Measurements from ENCODE around the gene CD72. TPM values are rescaled to one million over a fixed set of nuclear protein-coding genes. Genes with fewer than 3 reads are reported as not detected.
"Not testable (repeated sequence)": the region's sequence is repeated elsewhere in the genome, so short reads cannot be mapped to it uniquely, and the experiment has no call there.

CD72 gene
- total RNA-seq, 2 experiments from 2014 or later = 67.6 to 91.4 TPM

DNA sequence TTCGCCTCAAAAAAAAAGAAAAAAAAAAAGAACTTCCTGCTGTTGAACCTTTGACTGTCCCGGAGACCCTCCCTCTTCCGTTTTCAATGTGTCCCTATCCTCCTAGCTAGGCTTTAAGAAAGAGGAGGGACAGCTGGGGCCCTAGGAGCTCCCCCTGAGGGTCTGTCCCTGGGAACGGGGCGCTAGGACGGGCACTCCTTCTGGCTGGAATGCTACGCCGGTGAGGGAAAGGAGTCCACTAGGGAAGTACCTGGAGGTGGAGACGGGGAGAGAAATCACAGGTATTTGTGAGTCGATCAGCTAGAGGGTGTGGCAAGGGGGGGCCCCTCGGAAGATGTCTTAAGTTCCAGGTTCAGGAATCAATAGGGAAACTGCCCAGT is 27.9 kb upstream of the CD72 start:
- H3K27ac ChIP-seq (ENCODE audit: low read depth, low read length, poor library complexity, severe bottlenecking) = peak overlapping the region; percentile 89
- ChIA-PET CTCF (ENCODE audit: unreplicated experiment) (interaction anchor here (0.8 to 3.4 kb wide), 3 partner anchors 26 to 82 kb away, joined by 4 to 21 read pairs (median 4); no protein-coding TSS in a partner anchor), POLR2A (interaction anchor here (0.6 to 7.6 kb wide), 13 partner anchors 10 to 168 kb away, joined by 3 to 110 read pairs (median 4); partner anchors contain the start of genes ARHGEF39, CCDC107, CD72 and HINT2)
- BruUV-seq (replicated peaks) = TSS peak; percentile 11
- peaks cover 41% of the 10 kb centered on the region for H3K4me1 ChIP-seq (ENCODE audit: insufficient read depth, low read length, poor library complexity, severe bottlenecking)
- H3K4me3 ChIP-seq (ENCODE audit: low read depth, low read length, poor library complexity, severe bottlenecking) = peak overlapping the region; percentile 92
- peaks cover 29% of the 10 kb centered on the region; the same call in 1 of the 2 replicates for H3K79me2 ChIP-seq (ENCODE audit: insufficient read depth, low read depth, low read length)
- DNase-seq (ENCODE audit: low spot score) = no peak
- peak overlapping the region; percentile 60; the same call in 1 of the 2 replicates for H2AFZ ChIP-seq (ENCODE audit: low read length)
- no peaks in the 10 kb centered on the region for H3K9me2 ChIP-seq (ENCODE audit: insufficient read depth, low read length)
- peak overlapping the region; percentile 78 for H3K4me2 ChIP-seq (ENCODE audit: low read length)
- TF ChIP-seq EZH2phosphoT487 (IDR thresholded peaks at IDR 0.05; ENCODE audit: borderline replicate concordance, low read depth, low read length) = no peak
- TF ChIP-seq, protein P1, sequence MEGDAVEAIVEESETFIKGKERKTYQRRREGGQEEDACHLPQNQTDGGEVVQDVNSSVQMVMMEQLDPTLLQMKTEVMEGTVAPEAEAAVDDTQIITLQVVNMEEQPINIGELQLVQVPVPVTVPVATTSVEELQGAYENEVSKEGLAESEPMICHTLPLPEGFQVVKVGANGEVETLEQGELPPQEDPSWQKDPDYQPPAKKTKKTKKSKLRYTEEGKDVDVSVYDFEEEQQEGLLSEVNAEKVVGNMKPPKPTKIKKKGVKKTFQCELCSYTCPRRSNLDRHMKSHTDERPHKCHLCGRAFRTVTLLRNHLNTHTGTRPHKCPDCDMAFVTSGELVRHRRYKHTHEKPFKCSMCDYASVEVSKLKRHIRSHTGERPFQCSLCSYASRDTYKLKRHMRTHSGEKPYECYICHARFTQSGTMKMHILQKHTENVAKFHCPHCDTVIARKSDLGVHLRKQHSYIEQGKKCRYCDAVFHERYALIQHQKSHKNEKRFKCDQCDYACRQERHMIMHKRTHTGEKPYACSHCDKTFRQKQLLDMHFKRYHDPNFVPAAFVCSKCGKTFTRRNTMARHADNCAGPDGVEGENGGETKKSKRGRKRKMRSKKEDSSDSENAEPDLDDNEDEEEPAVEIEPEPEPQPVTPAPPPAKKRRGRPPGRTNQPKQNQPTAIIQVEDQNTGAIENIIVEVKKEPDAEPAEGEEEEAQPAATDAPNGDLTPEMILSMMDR (conservative IDR thresholded peaks at IDR 0.05; ENCODE audit: low read length) = no peak
- H3K36me3 ChIP-seq (ENCODE audit: insufficient read depth, low read length) = peaks cover 48% of the 10 kb centered on the region
- intact Hi-C loops (cut with micrococcal nuclease; ENCODE audit: unreplicated experiment) = loop anchor here (2.0 kb wide), 1 partner anchor 87 kb away; the partner anchor contains the start of genes CREB3 and TLN1
- H4K20me1 ChIP-seq (ENCODE audit: insufficient read depth, low read length) = no peaks in the 10 kb centered on the region
- H3K9me3 ChIP-seq (ENCODE audit: low read length) = no peaks in the 10 kb centered on the region

- DNase-seq (ENCODE audit: low spot score); H4K20me1 ChIP-seq (ENCODE audit: insufficient read depth, low read length); H3K9me2 ChIP-seq (ENCODE audit: insufficient read depth, low read length); H3K9me3 ChIP-seq (ENCODE audit: low read length); BruUV-seq (replicated peaks): not testable (repeated sequence)
- peak overlapping the region; percentile 92 for H3K4me3 ChIP-seq (ENCODE audit: low read depth, low read length, poor library complexity, severe bottlenecking)
- H2AFZ ChIP-seq (ENCODE audit: low read length) = peak overlapping the region; percentile 60; the same call in 1 of the 2 replicates
- H3K79me2 ChIP-seq (ENCODE audit: insufficient read depth, low read depth, low read length) = peaks cover 25% of the 10 kb centered on the region; the same call in 1 of the 2 replicates
- H3K4me1 ChIP-seq (ENCODE audit: insufficient read depth, low read length, poor library complexity, severe bottlenecking) = peaks cover 38% of the 10 kb centered on the region
- intact Hi-C loops (cut with micrococcal nuclease; ENCODE audit: unreplicated experiment) = loop anchor here (2.0 kb wide), 1 partner anchor 87 kb away; the partner anchor contains the start of genes CREB3 and TLN1
- peak overlapping the region; percentile 89 for H3K27ac ChIP-seq (ENCODE audit: low read depth, low read length, poor library complexity, severe bottlenecking)
- peaks cover 52% of the 10 kb centered on the region for H3K36me3 ChIP-seq (ENCODE audit: insufficient read depth, low read length)
- ChIA-PET POLR2A (interaction anchor here (0.6 to 7.6 kb wide), 15 partner anchors 9 to 169 kb away, joined by 3 to 110 read pairs (median 4); partner anchors contain the start of genes ARHGEF39, CCDC107, CD72 and HINT2), CTCF (ENCODE audit: unreplicated experiment) (interaction anchor here (1.3 to 3.4 kb wide), 2 partner anchors 26 to 83 kb away, joined by 4 to 21 read pairs; no protein-coding TSS in a partner anchor)
- peak overlapping the region; percentile 78 for H3K4me2 ChIP-seq (ENCODE audit: low read length)
Measured at GRCh38 chr9:35645736-35646135, 27.5 kb upstream of the CD72 start.

- Histone ChIP-seq H3K27ac (ENCODE audit: low read depth, low read length, poor library complexity, severe bottlenecking) (no peak overlapping the region), H3K4me2 (ENCODE audit: low read length) (no peak overlapping the region), H4K20me1 (ENCODE audit: insufficient read depth, low read length) (no peaks in the 10 kb centered on the region), H3K4me1 (ENCODE audit: insufficient read depth, low read length, poor library complexity, severe bottlenecking) (peaks cover 48% of the 10 kb centered on the region), H3K9me3 (ENCODE audit: low read length) (peaks cover 9% of the 10 kb centered on the region; the same call in 1 of the 2 replicates), H3K36me3 (ENCODE audit: insufficient read depth, low read length) (peaks cover 38% of the 10 kb centered on the region), H3K4me3 (ENCODE audit: low read depth, low read length, poor library complexity, severe bottlenecking) (no peak overlapping the region), H3K9me2 (ENCODE audit: insufficient read depth, low read length) (no peaks in the 10 kb centered on the region), H3K79me2 (ENCODE audit: insufficient read depth, low read depth, low read length) (peaks cover 4% of the 10 kb centered on the region; the same call in 1 of the 2 replicates), H2AFZ (ENCODE audit: low read length) (no peak overlapping the region)
- intact Hi-C loops (cut with micrococcal nuclease; ENCODE audit: unreplicated experiment) = no loop called here
- CTCF ChIA-PET (ENCODE audit: unreplicated experiment) = no interaction called here
- BruUV-seq (replicated peaks) = no TSS peak
- TF ChIP-seq EZH2phosphoT487 (IDR thresholded peaks at IDR 0.05; ENCODE audit: borderline replicate concordance, low read depth, low read length) = no peak
- TF ChIP-seq, protein P1 (conservative IDR thresholded peaks at IDR 0.05; ENCODE audit: low read length) = no peak
- no peak for DNase-seq (ENCODE audit: low spot score)
- POLR2A ChIA-PET = interaction anchor here (0.5 to 1.7 kb wide), 3 partner anchors 14 to 1731 kb away, joined by 3 to 5 read pairs (median 3); no protein-coding TSS in a partner anchor
Measured at GRCh38 chr9:35643046-35643445, 24.8 kb upstream of the CD72 start.

- H3K27ac ChIP-seq (ENCODE audit: low read depth, low read length, poor library complexity, severe bottlenecking); H4K20me1 ChIP-seq (ENCODE audit: insufficient read depth, low read length); H3K9me2 ChIP-seq (ENCODE audit: insufficient read depth, low read length); H3K79me2 ChIP-seq (ENCODE audit: insufficient read depth, low read depth, low read length); H3K9me3 ChIP-seq (ENCODE audit: low read length); H3K4me2 ChIP-seq (ENCODE audit: low read length); BruUV-seq (replicated peaks); CTCF ChIA-PET (ENCODE audit: unreplicated experiment); H2AFZ ChIP-seq (ENCODE audit: low read length); H3K4me3 ChIP-seq (ENCODE audit: low read depth, low read length, poor library complexity, severe bottlenecking); POLR2A ChIA-PET; DNase-seq (ENCODE audit: low spot score); intact Hi-C loops (cut with micrococcal nuclease; ENCODE audit: unreplicated experiment): not testable (repeated sequence)
- Histone ChIP-seq H3K4me1 (ENCODE audit: insufficient read depth, low read length, poor library complexity, severe bottlenecking) (peaks cover 52% of the 10 kb centered on the region), H3K36me3 (ENCODE audit: insufficient read depth, low read length) (peaks cover 37% of the 10 kb centered on the region)
Measured at GRCh38 chr9:35641478-35641877, 23.3 kb upstream of the CD72 start.

GRCh38 chr9:35640431-35640830 is 22.2 kb upstream of the CD72 start:
- H3K4me2 ChIP-seq (ENCODE audit: low read length); DNase-seq (ENCODE audit: low spot score); H3K4me3 ChIP-seq (ENCODE audit: low read depth, low read length, poor library complexity, severe bottlenecking); H3K9me3 ChIP-seq (ENCODE audit: low read length); CTCF ChIA-PET (ENCODE audit: unreplicated experiment); H3K79me2 ChIP-seq (ENCODE audit: insufficient read depth, low read depth, low read length); intact Hi-C loops (cut with micrococcal nuclease; ENCODE audit: unreplicated experiment); H4K20me1 ChIP-seq (ENCODE audit: insufficient read depth, low read length); H2AFZ ChIP-seq (ENCODE audit: low read length); H3K27ac ChIP-seq (ENCODE audit: low read depth, low read length, poor library complexity, severe bottlenecking); BruUV-seq (replicated peaks); H3K9me2 ChIP-seq (ENCODE audit: insufficient read depth, low read length): not testable (repeated sequence)
- POLR2A ChIA-PET = interaction anchor here (0.7 to 3.1 kb wide), 6 partner anchors 9 to 550 kb away, joined by 3 to 17 read pairs (median 4); partner anchors contain the start of genes CCDC107, RMRP and SIT1
- Histone ChIP-seq H3K36me3 (ENCODE audit: insufficient read depth, low read length) (peaks cover 37% of the 10 kb centered on the region), H3K4me1 (ENCODE audit: insufficient read depth, low read length, poor library complexity, severe bottlenecking) (peaks cover 52% of the 10 kb centered on the region)
